HG03558 (cell line): ENCODE measurements around the gene CLDN17.

Source experiments
- ATAC-seq: cut with Tn5 transposase; IDR thresholded peaks from one replicate; pipeline ENCODE4 v1.9.1; 2021; ENCODE audit warnings: moderate number of reproducible peaks; ENCODE audit not compliant: unreplicated experiment; ENCODE audit errors: extremely low read depth

The CLDN17 gene

GRCh38 chr21:30129246-30129645 lies 37.4 kb downstream of the CLDN17 start:
- no peak for ATAC-seq

GRCh38 chr21:30126576-30126975 lies 40.0 kb downstream of the CLDN17 start:
- no peak for ATAC-seq

GRCh38 chr21:30117631-30118030 lies 49.0 kb downstream of the CLDN17 start:
- no peak for ATAC-seq

GRCh38 chr21:30116479-30116878 lies 50.1 kb downstream of the CLDN17 start:
- ATAC-seq: no peak
